K562 (cell line): Measurements from ENCODE around the gene ASPDH. TPM values are rescaled to one million over a fixed set of nuclear protein-coding genes. Genes with fewer than 3 reads are reported as not detected.

Experiments
- CAMTA2 ChIP-seq: fragments of 250-450 bp; sonication (Bioruptor Pico); conservative IDR thresholded peaks from 2 replicates; pipeline ENCODE4 v1.5.1; 2022
- CC2D1A ChIP-seq: fragments of 450-650 bp; IDR thresholded peaks from 2 replicates; pipeline ENCODE4 v1.6.1; 2017; ENCODE audit warnings: mild to moderate bottlenecking
- DMBX1 ChIP-seq: fragments of 250-450 bp; sonication (Bioruptor Pico); IDR thresholded peaks from 2 replicates; pipeline ENCODE4 v1.8.0; 2022; ENCODE audit warnings: inconsistent platforms, mild to moderate bottlenecking, moderate library complexity, borderline replicate concordance
- HDAC6 ChIP-seq: IDR thresholded peaks from 2 replicates; pipeline ENCODE4 v1.6.1; 2012; ENCODE audit warnings: low read depth, mild to moderate bottlenecking, control low read depth, inconsistent platforms, low read length, moderate library complexity
- MAFF ChIP-seq: IDR thresholded peaks from 2 replicates; pipeline ENCODE4 v1.6.1; 2012; ENCODE audit warnings: low read length, improper control_type of control experiment
- NFRKB ChIP-seq: fragments of 450-650 bp; IDR thresholded peaks from 2 replicates; pipeline ENCODE4 v1.6.1; 2016; ENCODE audit warnings: low read depth
- PHF20 ChIP-seq: fragments of 450-650 bp; IDR thresholded peaks from 2 replicates; pipeline ENCODE4 v1.6.1; 2018; ENCODE audit not compliant: partially characterized antibody
- SMC3 ChIP-seq: conservative IDR thresholded peaks from 2 replicates; pipeline ENCODE4 v1.6.1; 2011; ENCODE audit warnings: low read depth, low read length, improper control_type of control experiment; ENCODE audit not compliant: insufficient read depth
- TBL1XR1 ChIP-seq, 2 experiments: IDR thresholded peaks; 2 replicates each; pipeline ENCODE4 v1.6.1; 2012; ENCODE audit warnings: improper control_type of control experiment in 2 of 2, low read length in 2 of 2, mild to moderate bottlenecking in 1 of 2
- ZBTB17 ChIP-seq: fragments of 450-650 bp; formaldehyde crosslinking; IDR thresholded peaks from 2 replicates; pipeline ENCODE4 v1.4.0; 2020; ENCODE audit warnings: mild to moderate bottlenecking
- ZBTB7A ChIP-seq: IDR thresholded peaks from 2 replicates; pipeline ENCODE4 v1.6.1; 2011; ENCODE audit warnings: low read depth, mild to moderate bottlenecking, low read length, moderate library complexity, borderline replicate concordance; ENCODE audit not compliant: control insufficient read depth
- ZNF584 ChIP-seq: fragments of 200-800 bp; sonication (Bioruptor generic); IDR thresholded peaks from 2 replicates; pipeline ENCODE4 v1.6.1; 2016; ENCODE audit warnings: low read depth, mild to moderate bottlenecking, missing genetic modification characterization, missing compliant biosample characterization
- ZNF780A ChIP-seq: fragments of 250-450 bp; sonication (Bioruptor Pico); IDR thresholded peaks from 2 replicates; pipeline ENCODE4 v1.5.0; 2021; ENCODE audit warnings: mild to moderate bottlenecking
- ZSCAN32 ChIP-seq: fragments of 450-650 bp; formaldehyde crosslinking; IDR thresholded peaks from 2 replicates; pipeline ENCODE4 v1.4.0; 2020; ENCODE audit warnings: mild to moderate bottlenecking, moderate library complexity
- polyA plus RNA-seq, 8 experiments: library from polyadenylated mRNA; depleted of rRNA in 4 of 8; stranded (reverse) in 5 of 8; unstranded in 3 of 8; fragments of >200 nt; fragmentation: Nextera tagmentation in 2 of 8; fragmentation: Illumina TruSeq in 1 of 8; extraction: Ambion mirVana in 2 of 8; extraction: Trizol in 1 of 8; gene quantifications; 2 replicates each; pipeline versions ENCODE4 v1.2.1 to v1.2.3, GENCODE V29; 2011 to 2014; ENCODE audit warnings: inconsistent platforms in 1 of 8, missing spikeins in 1 of 8
- total RNA-seq, 7 experiments: library from RNA; depleted of rRNA in 6 of 7; stranded (reverse); fragments of >200 nt in 6 of 7; fragmentation: Illumina TruSeq in 2 of 7; extraction: Trizol in 2 of 7; gene quantifications; 2 replicates each; pipeline versions ENCODE4 v1.2.1 to v1.2.3, GENCODE V29; 2011 to 2021; ENCODE audit warnings: low replicate concordance in 1 of 7
- TF ChIP-seq, protein P1 (sequence below): fragments of 450-650 bp; formaldehyde crosslinking; IDR thresholded peaks from 2 replicates; pipeline ENCODE4 v1.4.0; 2022; ENCODE audit warnings: missing genetic modification characterization
- TF ChIP-seq, protein P2 (sequence below): fragments of 200-800 bp; sonication (Bioruptor generic); IDR thresholded peaks from 2 replicates; pipeline ENCODE4 v1.6.1; 2017; ENCODE audit warnings: missing genetic modification characterization, missing compliant biosample characterization
- TF ChIP-seq, protein P3 (sequence below): fragments of 450-650 bp; conservative IDR thresholded peaks from 2 replicates; pipeline ENCODE4 v1.6.1; 2016; ENCODE audit warnings: missing genetic modification characterization, low read depth, mild to moderate bottlenecking, missing compliant biosample characterization, moderate library complexity
- TF ChIP-seq, protein P4 (sequence below): fragments of 250-450 bp; sonication (Bioruptor Pico); IDR thresholded peaks from 2 replicates; pipeline ENCODE4 v1.5.0; 2020; ENCODE audit warnings: mild to moderate bottlenecking, borderline replicate concordance

The ASPDH gene
- total and polyA plus RNA-seq, 9 of the 15 experiments (the other 6 are each of a cell fraction or from before 2014, with no cell fraction given) = not detected

DNA sequence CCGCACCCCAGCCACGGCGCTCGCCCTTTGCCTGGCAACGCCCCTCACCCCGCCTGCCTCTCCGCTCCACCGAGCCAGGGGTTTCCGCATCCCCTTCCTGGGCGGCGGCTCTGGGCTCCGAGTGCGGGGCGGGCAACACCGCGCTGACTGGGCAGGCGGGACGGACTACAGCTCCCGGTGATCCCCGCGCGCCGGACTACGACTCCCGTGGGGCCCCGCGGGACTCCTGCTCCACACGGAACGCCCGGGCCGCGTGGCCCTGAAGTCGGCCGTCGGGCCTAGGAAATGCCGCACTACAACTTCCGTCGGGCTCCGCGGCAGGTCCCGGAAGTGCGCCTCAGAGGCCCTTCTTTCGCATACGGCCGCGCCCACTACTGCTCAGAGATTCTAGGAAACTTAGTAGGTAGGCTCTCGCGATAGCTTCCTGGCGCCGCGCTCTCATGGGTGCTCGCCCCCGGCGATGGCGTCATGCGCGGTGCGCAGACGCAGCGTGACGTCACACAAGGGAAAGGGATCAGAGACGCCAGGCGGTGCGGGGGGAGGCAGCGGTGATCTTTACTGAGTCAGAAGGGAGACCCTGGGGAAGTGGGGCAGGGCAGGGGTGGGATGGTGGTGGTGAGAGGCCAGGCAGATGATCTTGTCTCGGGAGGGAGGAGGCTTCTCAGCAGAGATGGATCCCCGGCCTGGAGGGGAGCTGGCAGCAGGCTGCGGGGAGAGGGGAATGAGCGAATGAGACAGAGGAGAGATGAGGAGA, 2.5 kb downstream of the ASPDH start, which contains the start of gene JOSD2 (continued):
- TF ChIP-seq TBL1XR1 (IDR thresholded peaks at IDR 0.05; ENCODE audit: low read length in 2 of 2) (peak in 1 of 2 experiments; percentile 99; a peak in 2 of 4 replicates), PHF20 (peak; percentile 57), SMC3 (no peak), ZBTB17 (CRISPR knock-in tag) (0 out of 2 replicates have a peak, but pooled peaks have one; percentile 23), HDAC6 (no peak), ZSCAN32 (no peak), CC2D1A (0 out of 2 replicates have a peak, but pooled peaks have one; percentile 16), MAFF (peak; percentile 17; the same call in 1 of the 2 replicates), ZNF584 (CRISPR knock-in tag) (no peak), NFRKB (no peak), CAMTA2 (peak; percentile 60; the same call in 1 of the 2 replicates), ZBTB7A (peak; percentile 69; the same call in 1 of the 2 replicates), ZNF780A (CRISPR knock-in tag) (no peak), DMBX1 (peak; percentile 9; the same call in 1 of the 2 replicates)
- TF ChIP-seq, protein P1, sequence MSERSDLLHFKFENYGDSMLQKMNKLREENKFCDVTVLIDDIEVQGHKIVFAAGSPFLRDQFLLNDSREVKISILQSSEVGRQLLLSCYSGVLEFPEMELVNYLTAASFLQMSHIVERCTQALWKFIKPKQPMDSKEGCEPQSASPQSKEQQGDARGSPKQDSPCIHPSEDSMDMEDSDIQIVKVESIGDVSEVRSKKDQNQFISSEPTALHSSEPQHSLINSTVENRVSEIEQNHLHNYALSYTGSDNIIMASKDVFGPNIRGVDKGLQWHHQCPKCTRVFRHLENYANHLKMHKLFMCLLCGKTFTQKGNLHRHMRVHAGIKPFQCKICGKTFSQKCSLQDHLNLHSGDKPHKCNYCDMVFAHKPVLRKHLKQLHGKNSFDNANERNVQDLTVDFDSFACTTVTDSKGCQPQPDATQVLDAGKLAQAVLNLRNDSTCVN (CRISPR knock-in tag) = peak; percentile 93
- TF ChIP-seq, protein P2, sequence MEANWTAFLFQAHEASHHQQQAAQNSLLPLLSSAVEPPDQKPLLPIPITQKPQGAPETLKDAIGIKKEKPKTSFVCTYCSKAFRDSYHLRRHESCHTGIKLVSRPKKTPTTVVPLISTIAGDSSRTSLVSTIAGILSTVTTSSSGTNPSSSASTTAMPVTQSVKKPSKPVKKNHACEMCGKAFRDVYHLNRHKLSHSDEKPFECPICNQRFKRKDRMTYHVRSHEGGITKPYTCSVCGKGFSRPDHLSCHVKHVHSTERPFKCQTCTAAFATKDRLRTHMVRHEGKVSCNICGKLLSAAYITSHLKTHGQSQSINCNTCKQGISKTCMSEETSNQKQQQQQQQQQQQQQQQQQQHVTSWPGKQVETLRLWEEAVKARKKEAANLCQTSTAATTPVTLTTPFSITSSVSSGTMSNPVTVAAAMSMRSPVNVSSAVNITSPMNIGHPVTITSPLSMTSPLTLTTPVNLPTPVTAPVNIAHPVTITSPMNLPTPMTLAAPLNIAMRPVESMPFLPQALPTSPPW (CRISPR knock-in tag) = peak; percentile 96
- TF ChIP-seq, protein P3, sequence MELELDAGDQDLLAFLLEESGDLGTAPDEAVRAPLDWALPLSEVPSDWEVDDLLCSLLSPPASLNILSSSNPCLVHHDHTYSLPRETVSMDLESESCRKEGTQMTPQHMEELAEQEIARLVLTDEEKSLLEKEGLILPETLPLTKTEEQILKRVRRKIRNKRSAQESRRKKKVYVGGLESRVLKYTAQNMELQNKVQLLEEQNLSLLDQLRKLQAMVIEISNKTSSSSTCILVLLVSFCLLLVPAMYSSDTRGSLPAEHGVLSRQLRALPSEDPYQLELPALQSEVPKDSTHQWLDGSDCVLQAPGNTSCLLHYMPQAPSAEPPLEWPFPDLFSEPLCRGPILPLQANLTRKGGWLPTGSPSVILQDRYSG (tag) = no peak; the same call in 1 of the 2 replicates
- TF ChIP-seq, protein P4, sequence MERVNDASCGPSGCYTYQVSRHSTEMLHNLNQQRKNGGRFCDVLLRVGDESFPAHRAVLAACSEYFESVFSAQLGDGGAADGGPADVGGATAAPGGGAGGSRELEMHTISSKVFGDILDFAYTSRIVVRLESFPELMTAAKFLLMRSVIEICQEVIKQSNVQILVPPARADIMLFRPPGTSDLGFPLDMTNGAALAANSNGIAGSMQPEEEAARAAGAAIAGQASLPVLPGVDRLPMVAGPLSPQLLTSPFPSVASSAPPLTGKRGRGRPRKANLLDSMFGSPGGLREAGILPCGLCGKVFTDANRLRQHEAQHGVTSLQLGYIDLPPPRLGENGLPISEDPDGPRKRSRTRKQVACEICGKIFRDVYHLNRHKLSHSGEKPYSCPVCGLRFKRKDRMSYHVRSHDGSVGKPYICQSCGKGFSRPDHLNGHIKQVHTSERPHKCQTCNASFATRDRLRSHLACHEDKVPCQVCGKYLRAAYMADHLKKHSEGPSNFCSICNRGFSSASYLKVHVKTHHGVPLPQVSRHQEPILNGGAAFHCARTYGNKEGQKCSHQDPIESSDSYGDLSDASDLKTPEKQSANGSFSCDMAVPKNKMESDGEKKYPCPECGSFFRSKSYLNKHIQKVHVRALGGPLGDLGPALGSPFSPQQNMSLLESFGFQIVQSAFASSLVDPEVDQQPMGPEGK (CRISPR knock-in tag) = 0 out of 2 replicates have a peak, but pooled peaks have one; percentile 64
